GM10248 (cell line): ENCODE measurements around the gene PSG4.
"Not testable (repeated sequence)": the region's sequence is repeated elsewhere in the genome, so short reads cannot be mapped to it uniquely, and the experiment has no call there.

ENCODE experiments used
- CTCF ChIA-PET: fragments of 300-600 bp; sonication (Branson Sonifier 250); formaldehyde crosslinking; extraction: SDS; loops from one replicate; lab custom pipeline; 2021; ENCODE audit warnings: antibody characterized with exemption; lab: Yijun Ruan, JAX
- POLR2A ChIA-PET: fragments of 350-650 bp; sonication (Branson Sonifier 250); formaldehyde crosslinking; extraction: SDS; loops from one replicate; lab custom pipeline; 2020; ENCODE audit warnings: antibody characterized with exemption; lab: Yijun Ruan, JAX
- DNase-seq: peaks from one replicate; pipeline ENCODE4 v3.0.0; 2012; ENCODE audit errors: extremely low spot score
- TF ChIP-seq, protein P1 (sequence below): IDR thresholded peaks from 2 replicates; pipeline ENCODE4 v1.5.1; 2012; ENCODE audit warnings: mild to moderate bottlenecking, low read depth; ENCODE audit errors: extremely low read depth, missing control alignments, control extremely low read depth

Gene PSG4

GRCh38 chr19:43215881-43216280 is 10.4 kb upstream of the PSG4 start:
- DNase-seq, POLR2A ChIA-PET, CTCF ChIA-PET: not testable (repeated sequence)

GRCh38 chr19:43207991-43208390 is 2.6 kb upstream of the PSG4 start:
- POLR2A ChIA-PET = no interaction called here
- DNase-seq = no peak
- TF ChIP-seq, protein P1, sequence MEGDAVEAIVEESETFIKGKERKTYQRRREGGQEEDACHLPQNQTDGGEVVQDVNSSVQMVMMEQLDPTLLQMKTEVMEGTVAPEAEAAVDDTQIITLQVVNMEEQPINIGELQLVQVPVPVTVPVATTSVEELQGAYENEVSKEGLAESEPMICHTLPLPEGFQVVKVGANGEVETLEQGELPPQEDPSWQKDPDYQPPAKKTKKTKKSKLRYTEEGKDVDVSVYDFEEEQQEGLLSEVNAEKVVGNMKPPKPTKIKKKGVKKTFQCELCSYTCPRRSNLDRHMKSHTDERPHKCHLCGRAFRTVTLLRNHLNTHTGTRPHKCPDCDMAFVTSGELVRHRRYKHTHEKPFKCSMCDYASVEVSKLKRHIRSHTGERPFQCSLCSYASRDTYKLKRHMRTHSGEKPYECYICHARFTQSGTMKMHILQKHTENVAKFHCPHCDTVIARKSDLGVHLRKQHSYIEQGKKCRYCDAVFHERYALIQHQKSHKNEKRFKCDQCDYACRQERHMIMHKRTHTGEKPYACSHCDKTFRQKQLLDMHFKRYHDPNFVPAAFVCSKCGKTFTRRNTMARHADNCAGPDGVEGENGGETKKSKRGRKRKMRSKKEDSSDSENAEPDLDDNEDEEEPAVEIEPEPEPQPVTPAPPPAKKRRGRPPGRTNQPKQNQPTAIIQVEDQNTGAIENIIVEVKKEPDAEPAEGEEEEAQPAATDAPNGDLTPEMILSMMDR = no peak
- CTCF ChIA-PET = no interaction called here

- POLR2A ChIA-PET, DNase-seq, CTCF ChIA-PET: not testable (repeated sequence)
These were observed 1.7 kb upstream of the PSG4 start for GRCh38 chr19:43207174-43207573.

DNA sequence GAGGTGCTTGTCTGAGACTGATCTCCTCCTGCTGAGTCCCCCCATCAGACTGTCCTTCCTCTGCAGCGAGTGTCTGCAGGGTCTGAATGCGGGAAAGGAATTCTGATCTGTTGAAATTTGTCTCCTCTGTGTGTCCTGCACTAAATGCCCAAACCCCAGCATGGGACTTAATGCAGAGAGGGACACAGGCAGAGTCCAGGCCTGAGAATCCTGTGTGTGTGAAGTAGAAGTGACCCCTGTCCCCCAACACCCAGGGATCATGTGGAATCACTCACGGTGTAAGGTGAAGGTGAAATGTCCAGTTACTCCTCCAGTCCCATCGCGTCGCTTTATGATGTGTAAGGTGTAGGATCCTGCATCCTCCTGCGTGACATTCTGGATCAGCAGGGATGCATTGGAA is 1.8 kb downstream of the PSG4 start:
- POLR2A ChIA-PET, DNase-seq, CTCF ChIA-PET: not testable (repeated sequence)

DNA sequence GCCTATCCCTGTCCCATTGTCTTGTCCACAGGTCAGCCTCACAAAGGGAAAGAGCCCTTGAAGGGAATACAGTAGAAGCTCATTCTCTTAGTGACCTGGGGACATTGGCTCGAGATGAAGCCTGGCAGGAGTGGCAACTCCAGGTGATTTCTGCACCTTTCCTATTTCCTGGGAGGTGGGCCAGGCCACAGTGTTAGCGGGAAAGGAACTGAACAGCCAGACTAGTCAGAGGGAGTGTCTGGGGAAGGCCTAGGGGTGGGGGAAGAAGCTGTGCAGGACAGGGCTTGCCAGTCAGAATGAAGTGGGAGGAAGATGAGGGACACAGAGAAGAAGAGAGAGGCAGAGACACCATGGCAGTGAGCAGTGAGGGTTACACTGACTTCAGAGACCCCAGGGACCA is 3.5 kb downstream of the PSG4 start:
- POLR2A ChIA-PET = interaction anchor here (0.6 kb wide), 1 partner anchor 67 kb away, joined by 3 read pairs; the partner anchor contains the start of gene PSG9
- CTCF ChIA-PET, DNase-seq: not testable (repeated sequence)

- DNase-seq, CTCF ChIA-PET, POLR2A ChIA-PET: not testable (repeated sequence)
These were observed 4.1 kb downstream of the PSG4 start for GRCh38 chr19:43201337-43201801.

DNA sequence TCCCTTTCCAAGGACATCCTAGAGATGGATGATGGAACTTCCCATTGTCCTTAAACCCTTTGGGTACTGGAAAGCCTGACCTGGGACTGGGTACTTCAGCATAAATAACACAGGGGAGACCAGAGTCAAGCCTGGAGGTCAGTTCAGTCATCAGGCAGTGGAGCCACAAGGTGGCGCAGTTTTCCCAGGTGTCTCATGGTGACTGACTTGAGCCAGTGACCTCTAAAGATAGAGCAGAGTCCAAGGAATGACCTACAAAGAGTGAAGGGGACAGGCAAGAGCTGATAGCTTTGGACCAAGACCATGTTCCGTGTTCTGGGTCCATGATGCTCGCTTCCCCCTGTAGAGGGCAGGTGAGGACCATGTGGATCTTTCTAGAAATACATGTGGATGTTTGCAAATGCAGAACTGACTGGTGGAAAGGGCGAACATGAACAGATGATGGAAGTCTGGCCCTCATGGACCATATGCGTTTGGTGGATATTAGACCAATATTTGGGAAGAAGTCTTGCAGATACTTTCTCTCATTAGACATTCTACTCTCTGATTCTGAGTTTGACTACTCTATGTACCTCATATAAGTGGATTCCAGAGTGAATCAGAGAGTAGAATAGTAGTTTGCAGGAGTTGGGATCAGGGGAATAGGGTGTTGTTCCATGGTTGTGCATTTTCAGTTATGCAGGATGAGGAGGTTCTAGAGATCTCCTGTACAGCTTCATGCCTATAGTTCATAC is 6.6 kb downstream of the PSG4 start:
- DNase-seq, CTCF ChIA-PET, POLR2A ChIA-PET: not testable (repeated sequence)

GRCh38 chr19:43197666-43198397 is 7.6 kb downstream of the PSG4 start:
- DNase-seq, POLR2A ChIA-PET, CTCF ChIA-PET: not testable (repeated sequence)

GRCh38 chr19:43194397-43194796 is 11.0 kb downstream of the PSG4 start:
- DNase-seq, CTCF ChIA-PET, POLR2A ChIA-PET: not testable (repeated sequence)

GRCh38 chr19:43192381-43193155 is 12.9 kb downstream of the PSG4 start:
- CTCF ChIA-PET, DNase-seq, POLR2A ChIA-PET: not testable (repeated sequence)

- POLR2A ChIA-PET, CTCF ChIA-PET, DNase-seq: not testable (repeated sequence)
These were observed 17.3 kb downstream of the PSG4 start for GRCh38 chr19:43188092-43188491.

- DNase-seq, POLR2A ChIA-PET, CTCF ChIA-PET: not testable (repeated sequence)
These were observed 19.0 kb downstream of the PSG4 start, which contains the start of gene PSG5 for GRCh38 chr19:43186311-43186935. Gene PSG5 (minus strand): TSS chr19:43186536. CDS start chr19:43186405, 131 bp downstream.

- CTCF ChIA-PET = not testable (repeated sequence)
These were observed 23.3 kb downstream of the PSG4 start for GRCh38 chr19:43181869-43182771.

GRCh38 chr19:43179569-43180147 is 25.8 kb downstream of the PSG4 start:
- CTCF ChIA-PET, DNase-seq: not testable (repeated sequence)

More at GRCh38 chr19:43181869-43182771, 23.3 kb downstream of the PSG4 start:
- DNase-seq, POLR2A ChIA-PET: not testable (repeated sequence)

DNA sequence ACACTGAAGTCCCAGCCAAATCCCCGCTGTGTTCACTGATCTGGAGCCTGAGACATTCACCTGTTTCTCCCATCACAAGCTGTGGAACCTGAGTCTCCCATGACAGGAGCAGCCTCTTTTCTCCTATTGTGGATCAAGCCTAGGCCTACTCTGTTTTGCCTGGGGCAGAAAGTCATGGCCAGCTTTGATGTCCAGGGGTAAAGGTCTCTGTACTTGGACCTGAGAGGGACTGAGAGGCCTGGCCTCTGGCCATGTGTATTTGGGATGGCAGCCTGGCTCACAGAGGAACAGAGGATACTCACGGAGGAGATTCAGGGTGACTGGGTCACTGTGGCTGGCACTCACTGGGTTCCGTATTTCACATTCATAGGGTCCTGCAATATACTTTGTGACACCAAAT is 26.9 kb downstream of the PSG4 start:
- CTCF ChIA-PET, POLR2A ChIA-PET, DNase-seq: not testable (repeated sequence)

More at GRCh38 chr19:43179569-43180147, 25.8 kb downstream of the PSG4 start:
- POLR2A ChIA-PET = not testable (repeated sequence)
